GM23338 (cell line): Measurements from ENCODE around the gene ATP1A3. TPM values are rescaled to one million over a fixed set of nuclear protein-coding genes. Genes with fewer than 3 reads are reported as not detected.

Source experiments
- ATAC-seq: fragments of 200-7000 bp; cut with Tn5 transposase; 3 replicates; pipeline ENCODE4 v1.9.1; 2020
- DNase-seq: peaks from one replicate; pipeline ENCODE4 v3.0.0-alpha.2; 2015; ENCODE audit warnings: low spot score
- H2AFZ ChIP-seq: fragments of 200-600 bp; sonication (generic); 2 replicates; pipeline ENCODE4 v1.8.0; 2016; ENCODE audit warnings: antibody characterized with exemption, mild to moderate bottlenecking, moderate library complexity
- H3F3A ChIP-seq: fragments of 200-600 bp; sonication (generic); replicated peaks from 2 replicates; pipeline ENCODE4 v1.8.0; 2017; ENCODE audit warnings: antibody characterized with exemption, mixed run types, low read depth
- H3K27ac ChIP-seq: fragments of 200-600 bp; sonication (generic); 2 replicates; pipeline ENCODE4 v1.6.1; 2016; ENCODE audit warnings: low read depth
- H3K27me3 ChIP-seq: fragments of 200-600 bp; sonication (generic); 2 replicates; pipeline ENCODE4 v1.8.0; 2016; ENCODE audit warnings: mild to moderate bottlenecking, mixed run types, moderate library complexity; ENCODE audit not compliant: insufficient read depth
- H3K36me3 ChIP-seq: fragments of 200-600 bp; sonication (generic); 2 replicates; pipeline ENCODE4 v1.8.0; 2016; ENCODE audit warnings: mild to moderate bottlenecking; ENCODE audit not compliant: insufficient read depth
- H3K4me1 ChIP-seq: fragments of 200-600 bp; sonication (generic); 2 replicates; pipeline ENCODE4 v1.8.0; 2016; ENCODE audit warnings: mild to moderate bottlenecking, moderate library complexity; ENCODE audit not compliant: insufficient read depth
- H3K4me2 ChIP-seq: fragments of 200-600 bp; sonication (generic); 2 replicates; pipeline ENCODE4 v1.7.1; 2017; ENCODE audit warnings: mixed run types
- H3K4me3 ChIP-seq: fragments of 200-600 bp; sonication (generic); 2 replicates; pipeline ENCODE4 v1.6.1; 2016; ENCODE audit warnings: mixed run types
- H3K79me2 ChIP-seq: fragments of 200-600 bp; sonication (generic); replicated peaks from 2 replicates; pipeline ENCODE4 v1.8.0; 2017; ENCODE audit warnings: mild to moderate bottlenecking; ENCODE audit not compliant: insufficient read depth
- H3K9me2 ChIP-seq: fragments of 200-600 bp; sonication (generic); 2 replicates; pipeline ENCODE4 v1.8.0; 2017; ENCODE audit not compliant: insufficient read depth
- H4K20me1 ChIP-seq: fragments of 200-600 bp; sonication (generic); replicated peaks from 2 replicates; pipeline ENCODE4 v1.8.0; 2017; ENCODE audit warnings: mild to moderate bottlenecking; ENCODE audit not compliant: insufficient read depth
- H3K27ac Mint-ChIP-seq: 2 replicates; pipeline ENCODE4 v1.8.0; 2020; ENCODE audit warnings: inconsistent platforms, mild to moderate bottlenecking, moderate library complexity, mixed read lengths
- H3K27me3 Mint-ChIP-seq: 3 replicates; pipeline ENCODE4 v1.8.0; 2022; ENCODE audit warnings: low read depth, mild to moderate bottlenecking, moderate library complexity, mixed read lengths, inconsistent platforms; ENCODE audit not compliant: insufficient read depth, poor library complexity
- H3K36me3 Mint-ChIP-seq: 3 replicates; pipeline ENCODE4 v1.8.0; 2021; ENCODE audit warnings: low read depth, mild to moderate bottlenecking, inconsistent platforms, moderate library complexity, mixed read lengths
- H3K4me1 Mint-ChIP-seq: 3 replicates; pipeline ENCODE4 v1.8.0; 2020; ENCODE audit warnings: mild to moderate bottlenecking, inconsistent platforms, mixed read lengths
- H3K4me3 Mint-ChIP-seq: 3 replicates; pipeline ENCODE4 v1.8.0; 2021; ENCODE audit warnings: moderate library complexity, mild to moderate bottlenecking, inconsistent platforms, mixed read lengths
- H3K9me3 Mint-ChIP-seq: 3 replicates; pipeline ENCODE4 v1.8.0; 2020; ENCODE audit warnings: moderate library complexity, mild to moderate bottlenecking, inconsistent platforms, mixed read lengths
- CREB1 ChIP-seq: fragments of 250-450 bp; sonication (Bioruptor Pico); IDR thresholded peaks from 2 replicates; pipeline ENCODE4 v1.5.0; 2020; ENCODE audit warnings: low read depth, mild to moderate bottlenecking, moderate library complexity
- EZH2 ChIP-seq: fragments of 200-600 bp; sonication (generic); IDR thresholded peaks from one replicate; pipeline ENCODE4 v1.8.0; 2017; ENCODE audit warnings: antibody characterized with exemption, mild to moderate bottlenecking, low read depth; ENCODE audit not compliant: unreplicated experiment
- EZH2phosphoT487 ChIP-seq: fragments of 200-600 bp; sonication (generic); IDR thresholded peaks from one replicate; pipeline ENCODE4 v1.8.1; 2018; ENCODE audit warnings: antibody characterized with exemption; ENCODE audit not compliant: unreplicated experiment
- JUNB ChIP-seq: IDR thresholded peaks from one replicate; pipeline ENCODE4 v1.6.1; 2016; ENCODE audit warnings: antibody characterized with exemption; ENCODE audit not compliant: unreplicated experiment
- NANOG ChIP-seq: IDR thresholded peaks from 2 replicates; pipeline ENCODE4 v1.6.1; 2016; ENCODE audit warnings: antibody characterized with exemption, borderline replicate concordance
- POLR2AphosphoS5 ChIP-seq: IDR thresholded peaks from 2 replicates; pipeline ENCODE4 v1.6.1; 2016; ENCODE audit warnings: antibody characterized with exemption, low read depth
- STAT1 ChIP-seq: IDR thresholded peaks from one replicate; pipeline ENCODE4 v1.6.1; 2016; ENCODE audit warnings: antibody characterized with exemption; ENCODE audit not compliant: unreplicated experiment
- ZNF114 ChIP-seq: fragments of 250-450 bp; sonication (Bioruptor Pico); IDR thresholded peaks from 2 replicates; pipeline ENCODE4 v1.5.0; 2020; ENCODE audit warnings: mild to moderate bottlenecking, moderate library complexity
- ZNF331 ChIP-seq: fragments of 250-450 bp; sonication (Bioruptor Pico); IDR thresholded peaks from 2 replicates; pipeline ENCODE4 v1.5.0; 2020; ENCODE audit warnings: low read depth, mild to moderate bottlenecking, moderate library complexity
- polyA plus RNA-seq: library from polyadenylated mRNA; unstranded; fragments of >200 nt; fragmentation: Nextera tagmentation; extraction: Ambion mirVana; gene quantifications from 2 replicates; pipeline ENCODE4 v1.2.1, GENCODE V29; 2016
- total RNA-seq: library from RNA; depleted of rRNA; stranded (reverse); fragments of >200 nt; shearing (Covaris generic); gene quantifications from 2 replicates; pipeline ENCODE4 v1.2.3, GENCODE V29; 2014
- TF ChIP-seq, protein P1 (sequence below), 2 experiments: fragments of 200-600 bp in 1 of 2; sonication (generic) in 1 of 2; conservative IDR thresholded peaks; 2 replicates each; pipeline versions ENCODE4 v1.5.1 to v1.6.1; 2016 to 2017; ENCODE audit warnings: antibody characterized with exemption in 2 of 2, low read depth in 2 of 2, mild to moderate bottlenecking in 2 of 2, moderate library complexity in 1 of 2
- TF ChIP-seq, protein P2 (sequence below): IDR thresholded peaks from 2 replicates; pipeline ENCODE4 v1.6.1; 2016; ENCODE audit warnings: antibody characterized with exemption
- TF ChIP-seq, protein P3 (sequence below): IDR thresholded peaks from one replicate; pipeline ENCODE4 v1.6.1; 2018; ENCODE audit warnings: antibody characterized with exemption; ENCODE audit not compliant: unreplicated experiment
- TF ChIP-seq, protein P4 (sequence below): fragments of 250-450 bp; sonication (Bioruptor Pico); IDR thresholded peaks from 2 replicates; pipeline ENCODE4 v1.5.0; 2020; ENCODE audit warnings: mild to moderate bottlenecking, moderate library complexity

Gene ATP1A3
- total and polyA plus RNA-seq, 2 experiments from 2014 or later: 11.5 to 37.3 TPM

DNA sequence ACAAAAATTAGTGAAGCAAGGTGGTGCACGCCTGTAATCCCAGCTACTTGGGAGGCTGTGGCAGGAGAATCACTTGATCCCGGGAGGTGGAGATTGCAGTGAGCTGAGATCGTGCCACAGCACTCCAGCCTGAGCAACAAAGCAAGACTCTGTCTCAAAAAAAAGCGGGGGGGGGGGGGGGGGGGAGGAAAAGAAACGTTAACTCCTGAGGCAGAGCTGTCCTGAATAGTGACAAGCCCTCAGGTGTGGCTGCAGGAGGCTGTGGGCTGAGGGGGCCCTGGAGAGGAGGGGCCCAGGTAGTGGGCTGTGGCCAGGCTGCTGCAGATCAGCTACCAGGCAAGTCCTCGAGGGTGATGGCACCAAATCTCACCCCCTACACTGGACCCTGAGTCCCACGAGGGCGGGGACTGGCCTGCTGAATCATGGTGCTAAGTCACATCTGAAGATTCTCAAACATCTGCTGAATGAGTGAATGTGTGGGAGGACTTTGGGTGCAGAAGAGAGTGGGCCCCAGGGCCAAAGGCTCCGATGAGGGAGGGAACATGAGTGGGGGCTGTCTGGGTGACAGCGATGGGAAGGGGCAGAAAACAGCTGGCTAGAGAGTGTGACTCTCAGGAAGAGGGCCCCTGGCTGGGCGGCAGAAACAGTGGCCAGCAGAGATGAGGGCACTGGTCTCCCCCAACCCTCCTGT, 24.6 kb upstream of the ATP1A3 start:
- Mint-ChIP-seq H3K4me3 (no peak overlapping the region), H3K9me3 (no peaks in the 10 kb centered on the region), H3K36me3 (peaks cover 43% of the 10 kb centered on the region), H3K27me3 (no peaks in the 10 kb centered on the region), H3K4me1 (peaks cover 2% of the 10 kb centered on the region; the same call in 1 of the 3 replicates), H3K27ac (peak overlapping the region; percentile 33; the same call in 1 of the 2 replicates)
- no peaks in the 10 kb centered on the region for H3K79me2 ChIP-seq
- ATAC-seq: no peak
- H4K20me1 ChIP-seq: no peaks in the 10 kb centered on the region; the same call in none of the 2 replicates
- no peaks in the 10 kb centered on the region for H3K9me2 ChIP-seq
- H3F3A ChIP-seq: no peaks in the 10 kb centered on the region
- no peak overlapping the region for H3K4me2 ChIP-seq
- no peak overlapping the region for H3K27ac ChIP-seq
- no peaks in the 10 kb centered on the region for H3K4me1 ChIP-seq
- H2AFZ ChIP-seq: no peak overlapping the region
- H3K4me3 ChIP-seq: no peak overlapping the region
- TF ChIP-seq, protein P1, sequence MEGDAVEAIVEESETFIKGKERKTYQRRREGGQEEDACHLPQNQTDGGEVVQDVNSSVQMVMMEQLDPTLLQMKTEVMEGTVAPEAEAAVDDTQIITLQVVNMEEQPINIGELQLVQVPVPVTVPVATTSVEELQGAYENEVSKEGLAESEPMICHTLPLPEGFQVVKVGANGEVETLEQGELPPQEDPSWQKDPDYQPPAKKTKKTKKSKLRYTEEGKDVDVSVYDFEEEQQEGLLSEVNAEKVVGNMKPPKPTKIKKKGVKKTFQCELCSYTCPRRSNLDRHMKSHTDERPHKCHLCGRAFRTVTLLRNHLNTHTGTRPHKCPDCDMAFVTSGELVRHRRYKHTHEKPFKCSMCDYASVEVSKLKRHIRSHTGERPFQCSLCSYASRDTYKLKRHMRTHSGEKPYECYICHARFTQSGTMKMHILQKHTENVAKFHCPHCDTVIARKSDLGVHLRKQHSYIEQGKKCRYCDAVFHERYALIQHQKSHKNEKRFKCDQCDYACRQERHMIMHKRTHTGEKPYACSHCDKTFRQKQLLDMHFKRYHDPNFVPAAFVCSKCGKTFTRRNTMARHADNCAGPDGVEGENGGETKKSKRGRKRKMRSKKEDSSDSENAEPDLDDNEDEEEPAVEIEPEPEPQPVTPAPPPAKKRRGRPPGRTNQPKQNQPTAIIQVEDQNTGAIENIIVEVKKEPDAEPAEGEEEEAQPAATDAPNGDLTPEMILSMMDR (conservative IDR thresholded peaks at IDR 0.05; ENCODE audit: low read depth in 2 of 2): no peak
- TF ChIP-seq, protein P2, sequence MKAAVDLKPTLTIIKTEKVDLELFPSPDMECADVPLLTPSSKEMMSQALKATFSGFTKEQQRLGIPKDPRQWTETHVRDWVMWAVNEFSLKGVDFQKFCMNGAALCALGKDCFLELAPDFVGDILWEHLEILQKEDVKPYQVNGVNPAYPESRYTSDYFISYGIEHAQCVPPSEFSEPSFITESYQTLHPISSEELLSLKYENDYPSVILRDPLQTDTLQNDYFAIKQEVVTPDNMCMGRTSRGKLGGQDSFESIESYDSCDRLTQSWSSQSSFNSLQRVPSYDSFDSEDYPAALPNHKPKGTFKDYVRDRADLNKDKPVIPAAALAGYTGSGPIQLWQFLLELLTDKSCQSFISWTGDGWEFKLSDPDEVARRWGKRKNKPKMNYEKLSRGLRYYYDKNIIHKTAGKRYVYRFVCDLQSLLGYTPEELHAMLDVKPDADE: no peak
- TF ChIP-seq NANOG (no peak), ZNF114 (CRISPR knock-in tag) (no peak), EZH2phosphoT487 (no peak), POLR2AphosphoS5 (no peak), ZNF331 (CRISPR knock-in tag) (no peak), EZH2 (no peak), CREB1 (no peak), JUNB (no peak), STAT1 (no peak)
- TF ChIP-seq, protein P3, sequence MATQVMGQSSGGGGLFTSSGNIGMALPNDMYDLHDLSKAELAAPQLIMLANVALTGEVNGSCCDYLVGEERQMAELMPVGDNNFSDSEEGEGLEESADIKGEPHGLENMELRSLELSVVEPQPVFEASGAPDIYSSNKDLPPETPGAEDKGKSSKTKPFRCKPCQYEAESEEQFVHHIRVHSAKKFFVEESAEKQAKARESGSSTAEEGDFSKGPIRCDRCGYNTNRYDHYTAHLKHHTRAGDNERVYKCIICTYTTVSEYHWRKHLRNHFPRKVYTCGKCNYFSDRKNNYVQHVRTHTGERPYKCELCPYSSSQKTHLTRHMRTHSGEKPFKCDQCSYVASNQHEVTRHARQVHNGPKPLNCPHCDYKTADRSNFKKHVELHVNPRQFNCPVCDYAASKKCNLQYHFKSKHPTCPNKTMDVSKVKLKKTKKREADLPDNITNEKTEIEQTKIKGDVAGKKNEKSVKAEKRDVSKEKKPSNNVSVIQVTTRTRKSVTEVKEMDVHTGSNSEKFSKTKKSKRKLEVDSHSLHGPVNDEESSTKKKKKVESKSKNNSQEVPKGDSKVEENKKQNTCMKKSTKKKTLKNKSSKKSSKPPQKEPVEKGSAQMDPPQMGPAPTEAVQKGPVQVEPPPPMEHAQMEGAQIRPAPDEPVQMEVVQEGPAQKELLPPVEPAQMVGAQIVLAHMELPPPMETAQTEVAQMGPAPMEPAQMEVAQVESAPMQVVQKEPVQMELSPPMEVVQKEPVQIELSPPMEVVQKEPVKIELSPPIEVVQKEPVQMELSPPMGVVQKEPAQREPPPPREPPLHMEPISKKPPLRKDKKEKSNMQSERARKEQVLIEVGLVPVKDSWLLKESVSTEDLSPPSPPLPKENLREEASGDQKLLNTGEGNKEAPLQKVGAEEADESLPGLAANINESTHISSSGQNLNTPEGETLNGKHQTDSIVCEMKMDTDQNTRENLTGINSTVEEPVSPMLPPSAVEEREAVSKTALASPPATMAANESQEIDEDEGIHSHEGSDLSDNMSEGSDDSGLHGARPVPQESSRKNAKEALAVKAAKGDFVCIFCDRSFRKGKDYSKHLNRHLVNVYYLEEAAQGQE: no peak
- TF ChIP-seq, protein P4, sequence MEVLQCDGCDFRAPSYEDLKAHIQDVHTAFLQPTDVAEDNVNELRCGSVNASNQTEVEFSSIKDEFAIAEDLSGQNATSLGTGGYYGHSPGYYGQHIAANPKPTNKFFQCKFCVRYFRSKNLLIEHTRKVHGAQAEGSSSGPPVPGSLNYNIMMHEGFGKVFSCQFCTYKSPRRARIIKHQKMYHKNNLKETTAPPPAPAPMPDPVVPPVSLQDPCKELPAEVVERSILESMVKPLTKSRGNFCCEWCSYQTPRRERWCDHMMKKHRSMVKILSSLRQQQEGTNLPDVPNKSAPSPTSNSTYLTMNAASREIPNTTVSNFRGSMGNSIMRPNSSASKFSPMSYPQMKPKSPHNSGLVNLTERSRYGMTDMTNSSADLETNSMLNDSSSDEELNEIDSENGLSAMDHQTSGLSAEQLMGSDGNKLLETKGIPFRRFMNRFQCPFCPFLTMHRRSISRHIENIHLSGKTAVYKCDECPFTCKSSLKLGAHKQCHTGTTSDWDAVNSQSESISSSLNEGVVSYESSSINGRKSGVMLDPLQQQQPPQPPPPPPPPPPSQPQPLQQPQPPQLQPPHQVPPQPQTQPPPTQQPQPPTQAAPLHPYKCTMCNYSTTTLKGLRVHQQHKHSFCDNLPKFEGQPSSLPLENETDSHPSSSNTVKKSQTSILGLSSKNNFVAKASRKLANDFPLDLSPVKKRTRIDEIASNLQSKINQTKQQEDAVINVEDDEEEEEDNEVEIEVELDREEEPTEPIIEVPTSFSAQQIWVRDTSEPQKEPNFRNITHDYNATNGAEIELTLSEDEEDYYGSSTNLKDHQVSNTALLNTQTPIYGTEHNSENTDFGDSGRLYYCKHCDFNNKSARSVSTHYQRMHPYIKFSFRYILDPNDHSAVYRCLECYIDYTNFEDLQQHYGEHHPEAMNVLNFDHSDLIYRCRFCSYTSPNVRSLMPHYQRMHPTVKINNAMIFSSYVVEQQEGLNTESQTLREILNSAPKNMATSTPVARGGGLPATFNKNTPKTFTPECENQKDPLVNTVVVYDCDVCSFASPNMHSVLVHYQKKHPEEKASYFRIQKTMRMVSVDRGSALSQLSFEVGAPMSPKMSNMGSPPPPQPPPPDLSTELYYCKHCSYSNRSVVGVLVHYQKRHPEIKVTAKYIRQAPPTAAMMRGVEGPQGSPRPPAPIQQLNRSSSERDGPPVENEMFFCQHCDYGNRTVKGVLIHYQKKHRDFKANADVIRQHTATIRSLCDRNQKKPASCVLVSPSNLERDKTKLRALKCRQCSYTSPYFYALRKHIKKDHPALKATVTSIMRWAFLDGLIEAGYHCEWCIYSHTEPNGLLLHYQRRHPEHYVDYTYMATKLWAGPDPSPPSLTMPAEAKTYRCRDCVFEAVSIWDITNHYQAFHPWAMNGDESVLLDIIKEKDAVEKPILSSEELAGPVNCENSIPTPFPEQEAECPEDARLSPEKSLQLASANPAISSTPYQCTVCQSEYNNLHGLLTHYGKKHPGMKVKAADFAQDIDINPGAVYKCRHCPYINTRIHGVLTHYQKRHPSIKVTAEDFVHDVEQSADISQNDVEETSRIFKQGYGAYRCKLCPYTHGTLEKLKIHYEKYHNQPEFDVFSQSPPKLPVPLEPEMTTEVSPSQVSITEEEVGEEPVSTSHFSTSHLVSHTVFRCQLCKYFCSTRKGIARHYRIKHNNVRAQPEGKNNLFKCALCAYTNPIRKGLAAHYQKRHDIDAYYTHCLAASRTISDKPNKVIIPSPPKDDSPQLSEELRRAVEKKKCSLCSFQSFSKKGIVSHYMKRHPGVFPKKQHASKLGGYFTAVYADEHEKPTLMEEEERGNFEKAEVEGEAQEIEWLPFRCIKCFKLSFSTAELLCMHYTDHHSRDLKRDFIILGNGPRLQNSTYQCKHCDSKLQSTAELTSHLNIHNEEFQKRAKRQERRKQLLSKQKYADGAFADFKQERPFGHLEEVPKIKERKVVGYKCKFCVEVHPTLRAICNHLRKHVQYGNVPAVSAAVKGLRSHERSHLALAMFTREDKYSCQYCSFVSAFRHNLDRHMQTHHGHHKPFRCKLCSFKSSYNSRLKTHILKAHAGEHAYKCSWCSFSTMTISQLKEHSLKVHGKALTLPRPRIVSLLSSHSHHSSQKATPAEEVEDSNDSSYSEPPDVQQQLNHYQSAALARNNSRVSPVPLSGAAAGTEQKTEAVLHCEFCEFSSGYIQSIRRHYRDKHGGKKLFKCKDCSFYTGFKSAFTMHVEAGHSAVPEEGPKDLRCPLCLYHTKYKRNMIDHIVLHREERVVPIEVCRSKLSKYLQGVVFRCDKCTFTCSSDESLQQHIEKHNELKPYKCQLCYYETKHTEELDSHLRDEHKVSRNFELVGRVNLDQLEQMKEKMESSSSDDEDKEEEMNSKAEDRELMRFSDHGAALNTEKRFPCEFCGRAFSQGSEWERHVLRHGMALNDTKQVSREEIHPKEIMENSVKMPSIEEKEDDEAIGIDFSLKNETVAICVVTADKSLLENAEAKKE (CRISPR knock-in tag): no peak
- no peaks in the 10 kb centered on the region for H3K36me3 ChIP-seq
- no peak for DNase-seq
- H3K27me3 ChIP-seq: no peaks in the 10 kb centered on the region
